ENCODE data around the gene SYT2. TPM values are rescaled to one million over a fixed set of nuclear protein-coding genes. Genes with fewer than 3 reads are reported as not detected.

SYT2 gene
- total RNA-seq, 1 donor from 2014 or later: 2.6 TPM

DNA sequence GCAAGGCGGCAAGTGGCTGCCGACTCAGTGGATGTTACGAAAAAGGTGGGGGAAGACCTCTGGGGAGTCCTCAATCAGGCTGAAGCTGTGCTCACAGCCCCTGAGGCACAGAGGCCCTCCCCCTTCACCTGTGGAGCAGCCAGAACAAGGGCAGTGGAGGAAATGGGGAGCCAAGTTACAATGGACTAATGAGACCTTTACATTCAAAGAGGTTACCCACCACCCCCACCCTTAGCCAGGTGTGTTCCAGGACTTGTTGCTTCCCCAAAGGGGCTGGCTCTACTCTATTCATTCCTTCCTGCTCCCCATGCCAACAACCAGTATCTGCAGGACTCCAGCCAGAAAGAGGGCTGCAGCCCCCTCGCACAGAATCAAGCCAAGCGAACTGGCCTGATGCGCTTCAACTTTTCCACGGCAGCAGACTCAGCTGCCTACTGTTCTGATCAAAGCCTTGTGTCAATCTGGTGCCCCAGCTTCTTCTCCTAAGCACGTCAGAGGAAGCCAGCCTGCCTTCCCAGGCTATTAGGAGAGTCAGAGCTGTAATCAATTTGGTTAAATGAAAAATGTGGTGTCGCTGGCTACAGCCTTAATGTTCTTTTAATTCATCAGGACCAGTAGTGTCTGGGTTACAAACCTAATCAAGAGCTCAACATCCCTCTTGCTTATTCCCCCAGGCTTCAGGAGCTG, 1.8 kb upstream of the SYT2 start:
- no peak for TF ChIP-seq CTCF (conservative IDR thresholded peaks at IDR 0.05)
- H3K27ac Mint-ChIP-seq (ENCODE audit: unreplicated experiment): no peak overlapping the region
- H3K9me3 Mint-ChIP-seq: no peaks in the 10 kb centered on the region
- H3K36me3 Mint-ChIP-seq (ENCODE audit: low read depth): no peaks in the 10 kb centered on the region
- H3K4me1 Mint-ChIP-seq: peaks cover 17% of the 10 kb centered on the region
- H3K4me3 Mint-ChIP-seq: peak overlapping the region; percentile 67
- H3K27me3 Mint-ChIP-seq (ENCODE audit: low read depth): peaks cover 80% of the 10 kb centered on the region
- no peak for DNase-seq (ENCODE audit: low read depth, low spot score)

GRCh38 chr1:202709276-202710041, 795 bp downstream of the SYT2 start:
- Mint-ChIP-seq H3K4me1 (peaks cover 17% of the 10 kb centered on the region), H3K36me3 (ENCODE audit: low read depth) (no peaks in the 10 kb centered on the region), H3K9me3 (no peaks in the 10 kb centered on the region), H3K4me3 (peak overlapping the region; percentile 72), H3K27me3 (ENCODE audit: low read depth) (peaks cover 87% of the 10 kb centered on the region), H3K27ac (ENCODE audit: unreplicated experiment) (no peak overlapping the region)
- no peak for DNase-seq (ENCODE audit: low read depth, low spot score)
- no peak for TF ChIP-seq CTCF (conservative IDR thresholded peaks at IDR 0.05)

GRCh38 chr1:202708456-202709275, 1.6 kb downstream of the SYT2 start:
- no peak for TF ChIP-seq CTCF (conservative IDR thresholded peaks at IDR 0.05)
- Mint-ChIP-seq H3K9me3 (no peaks in the 10 kb centered on the region), H3K27ac (ENCODE audit: unreplicated experiment) (no peak overlapping the region), H3K4me3 (peak overlapping the region; percentile 64), H3K36me3 (ENCODE audit: low read depth) (no peaks in the 10 kb centered on the region), H3K27me3 (ENCODE audit: low read depth) (peaks cover 95% of the 10 kb centered on the region), H3K4me1 (peaks cover 17% of the 10 kb centered on the region)
- no peak for DNase-seq (ENCODE audit: low read depth, low spot score)

DNA sequence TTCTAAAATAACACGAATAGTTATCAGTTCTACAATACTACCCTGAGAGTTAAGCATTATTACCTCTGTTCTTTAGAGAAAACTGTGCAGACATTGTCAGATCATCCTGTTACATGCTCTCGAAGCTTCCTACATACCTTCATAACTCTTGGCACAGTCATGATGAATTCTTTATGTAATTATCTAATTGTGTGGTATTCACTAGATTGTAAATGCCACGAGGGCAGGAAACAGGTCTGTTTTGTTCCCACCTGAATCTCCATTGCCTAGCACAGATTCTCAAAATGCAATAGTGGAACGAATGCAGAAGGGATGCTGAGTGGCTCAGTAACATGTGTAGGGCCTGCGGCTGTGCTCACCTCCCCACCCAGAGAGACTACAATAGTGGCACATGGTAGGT, 3.4 kb downstream of the SYT2 start:
- no peak for DNase-seq (ENCODE audit: low read depth, low spot score)
- Mint-ChIP-seq H3K27ac (ENCODE audit: unreplicated experiment) (no peak overlapping the region), H3K36me3 (ENCODE audit: low read depth) (no peaks in the 10 kb centered on the region), H3K9me3 (no peaks in the 10 kb centered on the region), H3K27me3 (ENCODE audit: low read depth) (peaks cover 96% of the 10 kb centered on the region), H3K4me1 (peaks cover 4% of the 10 kb centered on the region), H3K4me3 (no peak overlapping the region)
- no peak for TF ChIP-seq CTCF (conservative IDR thresholded peaks at IDR 0.05)

DNA sequence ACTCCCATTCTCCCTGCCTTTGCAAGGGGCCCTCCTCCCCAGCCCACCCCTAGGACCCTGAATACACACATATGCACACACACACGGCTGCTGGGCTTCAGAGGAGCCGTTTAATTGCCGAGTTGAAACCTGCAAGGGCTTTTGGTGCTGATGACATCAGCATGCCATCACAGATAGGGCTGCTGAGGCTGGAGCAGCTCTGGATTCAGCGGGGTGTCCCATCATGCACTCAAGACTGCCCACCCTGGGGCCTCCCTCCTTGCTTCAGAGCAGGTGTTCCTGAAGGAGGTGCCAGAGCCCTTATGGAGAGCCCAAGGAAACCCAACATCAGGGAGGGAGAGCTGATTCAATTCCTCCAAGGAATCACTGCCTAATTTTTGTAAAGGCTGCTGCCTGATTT, 5.7 kb downstream of the SYT2 start:
- H3K27ac Mint-ChIP-seq (ENCODE audit: unreplicated experiment): no peak overlapping the region
- DNase-seq (ENCODE audit: low read depth, low spot score): no peak
- H3K9me3 Mint-ChIP-seq: no peaks in the 10 kb centered on the region
- H3K4me1 Mint-ChIP-seq: no peaks in the 10 kb centered on the region
- peaks cover 90% of the 10 kb centered on the region for H3K27me3 Mint-ChIP-seq (ENCODE audit: low read depth)
- no peaks in the 10 kb centered on the region for H3K36me3 Mint-ChIP-seq (ENCODE audit: low read depth)
- H3K4me3 Mint-ChIP-seq: no peak overlapping the region
- no peak for TF ChIP-seq CTCF (conservative IDR thresholded peaks at IDR 0.05)
